ENCODE results near the gene ALX3. TPM values are rescaled to one million over a fixed set of nuclear protein-coding genes. Genes with fewer than 3 reads are reported as not detected.

Gene ALX3
- total RNA-seq, 1 experiment from 2014 or later = 0.15 TPM

DNA sequence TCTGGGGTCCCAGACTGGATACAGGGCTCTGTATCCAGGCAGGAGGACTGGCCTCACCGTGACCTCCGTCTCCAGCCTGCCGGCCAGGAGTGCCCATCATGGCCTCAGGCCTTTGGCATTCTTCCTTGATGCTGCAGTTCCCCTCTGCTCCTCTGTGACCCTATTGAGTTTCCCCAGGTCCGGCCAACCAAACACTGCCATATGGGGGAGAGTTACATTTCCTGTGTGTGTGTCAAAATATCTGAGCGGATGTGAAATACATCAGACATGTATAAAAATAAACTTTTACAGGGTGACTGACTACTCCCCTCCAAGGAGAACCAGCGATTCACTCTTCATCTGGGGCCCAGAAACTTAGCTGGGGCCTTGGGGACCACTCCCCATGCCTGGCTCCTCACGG lies 31.6 kb upstream of the ALX3 start:
- no peaks in the 10 kb centered on the region for H3K9me3 Mint-ChIP-seq
- POLR2A ChIA-PET = no interaction called here
- no peaks in the 10 kb centered on the region for H3K36me3 Mint-ChIP-seq
- ATAC-seq (no peak), DNase-seq (ENCODE audit: low spot score) (no peak)
- TF ChIP-seq, protein P1, sequence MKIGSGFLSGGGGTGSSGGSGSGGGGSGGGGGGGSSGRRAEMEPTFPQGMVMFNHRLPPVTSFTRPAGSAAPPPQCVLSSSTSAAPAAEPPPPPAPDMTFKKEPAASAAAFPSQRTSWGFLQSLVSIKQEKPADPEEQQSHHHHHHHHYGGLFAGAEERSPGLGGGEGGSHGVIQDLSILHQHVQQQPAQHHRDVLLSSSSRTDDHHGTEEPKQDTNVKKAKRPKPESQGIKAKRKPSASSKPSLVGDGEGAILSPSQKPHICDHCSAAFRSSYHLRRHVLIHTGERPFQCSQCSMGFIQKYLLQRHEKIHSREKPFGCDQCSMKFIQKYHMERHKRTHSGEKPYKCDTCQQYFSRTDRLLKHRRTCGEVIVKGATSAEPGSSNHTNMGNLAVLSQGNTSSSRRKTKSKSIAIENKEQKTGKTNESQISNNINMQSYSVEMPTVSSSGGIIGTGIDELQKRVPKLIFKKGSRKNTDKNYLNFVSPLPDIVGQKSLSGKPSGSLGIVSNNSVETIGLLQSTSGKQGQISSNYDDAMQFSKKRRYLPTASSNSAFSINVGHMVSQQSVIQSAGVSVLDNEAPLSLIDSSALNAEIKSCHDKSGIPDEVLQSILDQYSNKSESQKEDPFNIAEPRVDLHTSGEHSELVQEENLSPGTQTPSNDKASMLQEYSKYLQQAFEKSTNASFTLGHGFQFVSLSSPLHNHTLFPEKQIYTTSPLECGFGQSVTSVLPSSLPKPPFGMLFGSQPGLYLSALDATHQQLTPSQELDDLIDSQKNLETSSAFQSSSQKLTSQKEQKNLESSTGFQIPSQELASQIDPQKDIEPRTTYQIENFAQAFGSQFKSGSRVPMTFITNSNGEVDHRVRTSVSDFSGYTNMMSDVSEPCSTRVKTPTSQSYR (CRISPR knock-in tag; IDR thresholded peaks at IDR 0.05) = no peak
- TF ChIP-seq ZBTB21 (CRISPR knock-in tag; IDR thresholded peaks at IDR 0.05; ENCODE audit: borderline replicate concordance) (no peak), JAZF1 (CRISPR knock-in tag; IDR thresholded peaks at IDR 0.05) (no peak), PRRX2 (CRISPR knock-in tag; IDR thresholded peaks at IDR 0.05) (no peak), ZNF423 (CRISPR knock-in tag; IDR thresholded peaks at IDR 0.05) (no peak), NR2C2 (CRISPR knock-in tag; IDR thresholded peaks at IDR 0.05) (no peak), CREM (CRISPR knock-in tag; IDR thresholded peaks at IDR 0.05) (no peak), ETV6 (CRISPR knock-in tag; IDR thresholded peaks at IDR 0.05) (no peak)
- TF ChIP-seq, protein P2, sequence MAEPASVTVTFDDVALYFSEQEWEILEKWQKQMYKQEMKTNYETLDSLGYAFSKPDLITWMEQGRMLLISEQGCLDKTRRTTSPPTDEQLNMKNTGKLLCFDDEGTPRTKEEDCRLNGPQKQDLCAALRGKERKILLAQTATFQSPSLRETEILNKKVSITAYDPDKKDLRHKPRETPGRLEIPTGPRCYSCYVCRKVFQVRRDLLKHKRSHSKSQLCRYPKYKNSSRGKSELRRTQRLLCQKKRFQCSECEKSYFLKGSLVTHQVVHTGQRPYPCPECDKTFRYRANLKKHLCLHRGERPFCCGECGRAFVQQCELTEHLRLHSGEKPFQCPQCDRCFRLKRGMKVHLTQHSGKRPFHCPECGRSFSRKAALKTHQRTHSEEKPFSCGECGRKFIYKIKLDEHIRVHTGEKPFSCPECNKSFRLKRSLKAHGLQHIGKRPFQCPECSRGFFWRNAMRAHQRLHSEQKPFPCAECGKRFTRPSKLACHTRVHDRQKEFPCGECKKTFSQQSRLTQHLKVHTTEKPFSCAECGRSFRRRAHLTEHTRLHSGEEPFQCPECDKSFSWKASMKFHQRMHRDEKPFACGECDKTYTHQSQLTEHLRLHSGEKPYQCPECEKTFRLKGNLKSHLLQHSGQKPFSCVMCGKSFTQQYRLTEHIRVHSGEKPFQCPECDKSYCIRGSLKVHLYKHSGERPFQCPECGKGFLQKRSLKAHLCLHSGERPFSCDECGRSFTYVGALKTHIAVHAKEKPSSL (CRISPR knock-in tag; conservative IDR thresholded peaks at IDR 0.05) = no peak
- TF ChIP-seq, protein P3, sequence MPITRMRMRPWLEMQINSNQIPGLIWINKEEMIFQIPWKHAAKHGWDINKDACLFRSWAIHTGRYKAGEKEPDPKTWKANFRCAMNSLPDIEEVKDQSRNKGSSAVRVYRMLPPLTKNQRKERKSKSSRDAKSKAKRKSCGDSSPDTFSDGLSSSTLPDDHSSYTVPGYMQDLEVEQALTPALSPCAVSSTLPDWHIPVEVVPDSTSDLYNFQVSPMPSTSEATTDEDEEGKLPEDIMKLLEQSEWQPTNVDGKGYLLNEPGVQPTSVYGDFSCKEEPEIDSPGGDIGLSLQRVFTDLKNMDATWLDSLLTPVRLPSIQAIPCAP (CRISPR knock-in tag; IDR thresholded peaks at IDR 0.05) = no peak
- TF ChIP-seq, protein P4, sequence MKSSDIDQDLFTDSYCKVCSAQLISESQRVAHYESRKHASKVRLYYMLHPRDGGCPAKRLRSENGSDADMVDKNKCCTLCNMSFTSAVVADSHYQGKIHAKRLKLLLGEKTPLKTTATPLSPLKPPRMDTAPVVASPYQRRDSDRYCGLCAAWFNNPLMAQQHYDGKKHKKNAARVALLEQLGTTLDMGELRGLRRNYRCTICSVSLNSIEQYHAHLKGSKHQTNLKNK (CRISPR knock-in tag; IDR thresholded peaks at IDR 0.05) = no peak
- TF ChIP-seq, protein P5, sequence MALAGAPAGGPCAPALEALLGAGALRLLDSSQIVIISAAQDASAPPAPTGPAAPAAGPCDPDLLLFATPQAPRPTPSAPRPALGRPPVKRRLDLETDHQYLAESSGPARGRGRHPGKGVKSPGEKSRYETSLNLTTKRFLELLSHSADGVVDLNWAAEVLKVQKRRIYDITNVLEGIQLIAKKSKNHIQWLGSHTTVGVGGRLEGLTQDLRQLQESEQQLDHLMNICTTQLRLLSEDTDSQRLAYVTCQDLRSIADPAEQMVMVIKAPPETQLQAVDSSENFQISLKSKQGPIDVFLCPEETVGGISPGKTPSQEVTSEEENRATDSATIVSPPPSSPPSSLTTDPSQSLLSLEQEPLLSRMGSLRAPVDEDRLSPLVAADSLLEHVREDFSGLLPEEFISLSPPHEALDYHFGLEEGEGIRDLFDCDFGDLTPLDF (CRISPR knock-in tag; IDR thresholded peaks at IDR 0.05) = no peak
- TF ChIP-seq, protein P6, sequence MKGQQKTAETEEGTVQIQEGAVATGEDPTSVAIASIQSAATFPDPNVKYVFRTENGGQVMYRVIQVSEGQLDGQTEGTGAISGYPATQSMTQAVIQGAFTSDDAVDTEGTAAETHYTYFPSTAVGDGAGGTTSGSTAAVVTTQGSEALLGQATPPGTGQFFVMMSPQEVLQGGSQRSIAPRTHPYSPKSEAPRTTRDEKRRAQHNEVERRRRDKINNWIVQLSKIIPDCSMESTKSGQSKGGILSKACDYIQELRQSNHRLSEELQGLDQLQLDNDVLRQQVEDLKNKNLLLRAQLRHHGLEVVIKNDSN (CRISPR knock-in tag; IDR thresholded peaks at IDR 0.05) = no peak
- TF ChIP-seq, protein P7, sequence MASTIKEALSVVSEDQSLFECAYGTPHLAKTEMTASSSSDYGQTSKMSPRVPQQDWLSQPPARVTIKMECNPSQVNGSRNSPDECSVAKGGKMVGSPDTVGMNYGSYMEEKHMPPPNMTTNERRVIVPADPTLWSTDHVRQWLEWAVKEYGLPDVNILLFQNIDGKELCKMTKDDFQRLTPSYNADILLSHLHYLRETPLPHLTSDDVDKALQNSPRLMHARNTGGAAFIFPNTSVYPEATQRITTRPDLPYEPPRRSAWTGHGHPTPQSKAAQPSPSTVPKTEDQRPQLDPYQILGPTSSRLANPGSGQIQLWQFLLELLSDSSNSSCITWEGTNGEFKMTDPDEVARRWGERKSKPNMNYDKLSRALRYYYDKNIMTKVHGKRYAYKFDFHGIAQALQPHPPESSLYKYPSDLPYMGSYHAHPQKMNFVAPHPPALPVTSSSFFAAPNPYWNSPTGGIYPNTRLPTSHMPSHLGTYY (CRISPR knock-in tag; IDR thresholded peaks at IDR 0.05) = no peak
- no peak overlapping the region for H3K4me3 Mint-ChIP-seq
- CTCF ChIA-PET = interaction anchor here (5.0 to 11.3 kb wide), 4 partner anchors 12 to 49 kb away, joined by 29 to 291 read pairs (median 61); no protein-coding TSS in a partner anchor
- H3K27me3 Mint-ChIP-seq (ENCODE audit: low read depth) = no peaks in the 10 kb centered on the region
- no peaks in the 10 kb centered on the region for H3K4me1 Mint-ChIP-seq
- H3K27ac Mint-ChIP-seq = no peak overlapping the region

DNA sequence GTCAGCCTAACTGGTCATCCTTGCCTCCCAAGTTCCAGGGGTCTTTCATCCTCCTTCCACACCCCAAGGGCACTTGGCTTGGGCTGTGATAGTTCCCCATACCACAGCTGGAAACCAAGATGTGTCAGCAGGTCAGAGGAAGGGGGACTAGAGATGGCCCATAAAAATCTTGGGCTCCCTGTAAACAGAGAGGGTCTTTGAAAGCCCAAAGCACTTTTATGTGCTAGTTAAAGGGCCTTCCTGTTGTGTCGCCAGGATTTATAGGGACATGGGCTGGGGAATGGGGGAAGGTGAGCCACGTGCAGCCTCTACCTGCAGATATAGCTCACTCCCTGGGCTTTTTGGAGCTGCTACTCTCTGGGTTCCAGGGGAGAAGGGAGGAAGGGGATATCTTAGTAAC lies 29.9 kb upstream of the ALX3 start:
- H3K36me3 Mint-ChIP-seq = no peaks in the 10 kb centered on the region
- no peak overlapping the region for H3K27ac Mint-ChIP-seq
- DNase-seq (ENCODE audit: low spot score) = no peak
- no peaks in the 10 kb centered on the region for H3K4me1 Mint-ChIP-seq
- no peaks in the 10 kb centered on the region; the same call in 1 of the 2 replicates for H3K27me3 Mint-ChIP-seq (ENCODE audit: low read depth)
- ChIA-PET CTCF (interaction anchor here (1.5 to 11.3 kb wide), 6 partner anchors 10 to 47 kb away, joined by 3 to 291 read pairs (median 32); no protein-coding TSS in a partner anchor), POLR2A (interaction anchor here (0.6 kb wide), 1 partner anchor 39 kb away, joined by 3 read pairs; no protein-coding TSS in a partner anchor)
- H3K4me3 Mint-ChIP-seq = no peak overlapping the region
- H3K9me3 Mint-ChIP-seq = no peaks in the 10 kb centered on the region
- no peak for ATAC-seq
- TF ChIP-seq NR3C1 (CRISPR knock-in tag; conservative IDR thresholded peaks at IDR 0.05; ENCODE audit: low read depth) = no peak
- TF ChIP-seq, protein P8, sequence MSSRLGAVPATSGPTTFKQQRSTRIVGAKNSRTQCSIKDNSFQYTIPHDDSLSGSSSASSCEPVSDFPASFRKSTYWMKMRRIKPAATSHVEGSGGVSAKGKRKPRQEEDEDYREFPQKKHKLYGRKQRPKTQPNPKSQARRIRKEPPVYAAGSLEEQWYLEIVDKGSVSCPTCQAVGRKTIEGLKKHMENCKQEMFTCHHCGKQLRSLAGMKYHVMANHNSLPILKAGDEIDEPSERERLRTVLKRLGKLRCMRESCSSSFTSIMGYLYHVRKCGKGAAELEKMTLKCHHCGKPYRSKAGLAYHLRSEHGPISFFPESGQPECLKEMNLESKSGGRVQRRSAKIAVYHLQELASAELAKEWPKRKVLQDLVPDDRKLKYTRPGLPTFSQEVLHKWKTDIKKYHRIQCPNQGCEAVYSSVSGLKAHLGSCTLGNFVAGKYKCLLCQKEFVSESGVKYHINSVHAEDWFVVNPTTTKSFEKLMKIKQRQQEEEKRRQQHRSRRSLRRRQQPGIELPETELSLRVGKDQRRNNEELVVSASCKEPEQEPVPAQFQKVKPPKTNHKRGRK (CRISPR knock-in tag; IDR thresholded peaks at IDR 0.05; ENCODE audit: borderline replicate concordance) = no peak
- TF ChIP-seq, protein P6 (CRISPR knock-in tag; IDR thresholded peaks at IDR 0.05) = no peak

All from WTC11 (cell line).